Fibroblast of lung (primary cell): ENCODE results near the gene MIOX. TPM values are rescaled to one million over a fixed set of nuclear protein-coding genes. Genes with fewer than 3 reads are reported as not detected.
A peak's percentile ranks its signal among the peaks of the same experiment; 100 is the strongest.

ENCODE experiments used
- DNase-seq, 2 donors: peaks; one replicate each; pipeline versions ENCODE4 v3.0.0 to v3.0.0-alpha.2; 2010; ENCODE audit warnings: low read depth in 2 of 2
- H2AFZ ChIP-seq: 2 replicates; pipeline ENCODE4 v1.5.1; 2012; ENCODE audit warnings: low read length, control low read depth, inconsistent platforms
- H3K27ac ChIP-seq: 2 replicates; pipeline ENCODE4 v1.5.1; 2011; ENCODE audit warnings: low read length, control low read depth; ENCODE audit not compliant: insufficient read depth
- H3K27me3 ChIP-seq: 2 replicates; pipeline ENCODE4 v1.5.1; 2011; ENCODE audit warnings: mild to moderate bottlenecking, low read length; ENCODE audit not compliant: control insufficient read depth, insufficient read depth
- H3K36me3 ChIP-seq: 2 replicates; pipeline ENCODE4 v1.5.1; 2011; ENCODE audit warnings: low read length; ENCODE audit not compliant: control insufficient read depth, insufficient read depth
- H3K4me1 ChIP-seq: 2 replicates; pipeline ENCODE4 v1.5.1; 2011; ENCODE audit warnings: low read length; ENCODE audit not compliant: control insufficient read depth, insufficient read depth; ENCODE audit errors: extremely low read depth
- H3K4me2 ChIP-seq: 2 replicates; pipeline ENCODE4 v1.5.1; 2011; ENCODE audit warnings: low read length, control low read depth; ENCODE audit not compliant: insufficient read depth; ENCODE audit errors: extremely low read depth
- H3K4me3 ChIP-seq, 4 experiments: fragments of 200-600 bp in 1 of 4; sonication (generic) in 1 of 4; replicated peaks in 1 of 4; 2 replicates each; pipeline ENCODE4 v1.5.1; 2011 to 2016; ENCODE audit warnings: low read length in 4 of 4, low read depth in 3 of 4, mild to moderate bottlenecking in 3 of 4, control low read depth in 2 of 4, inconsistent platforms in 1 of 4, mixed read lengths in 1 of 4; ENCODE audit not compliant: insufficient read depth in 1 of 4; ENCODE audit errors: control extremely low read depth in 1 of 4
- H3K79me2 ChIP-seq: 2 replicates; pipeline ENCODE4 v1.5.1; 2012; ENCODE audit warnings: mild to moderate bottlenecking, low read length, inconsistent platforms; ENCODE audit not compliant: control insufficient read depth, insufficient read depth
- H3K9ac ChIP-seq: 2 replicates; pipeline ENCODE4 v1.5.1; 2011; ENCODE audit warnings: mild to moderate bottlenecking, low read length, control low read depth; ENCODE audit not compliant: insufficient read depth
- H3K9me3 ChIP-seq: 2 replicates; pipeline ENCODE4 v1.5.1; 2012; ENCODE audit warnings: low read depth, low read length; ENCODE audit not compliant: control insufficient read depth, insufficient read depth
- H4K20me1 ChIP-seq: 2 replicates; pipeline ENCODE4 v1.5.1; 2011; ENCODE audit warnings: low read length; ENCODE audit not compliant: control insufficient read depth, insufficient read depth; ENCODE audit errors: extremely low read depth
- EZH2 ChIP-seq: IDR thresholded peaks from 2 replicates; pipeline ENCODE4 v1.5.1; 2012; ENCODE audit warnings: low read length, control low read depth, mild to moderate bottlenecking; ENCODE audit errors: missing control alignments
- polyA plus RNA-seq, 2 donors: library from polyadenylated mRNA; depleted of rRNA in 1 of 2; stranded (reverse) in 1 of 2; unstranded in 1 of 2; fragments of >200 nt; gene quantifications; 2 replicates each; pipeline ENCODE4 v1.2.1, GENCODE V29; 2011 to 2012; ENCODE audit warnings: missing spikeins in 1 of 2
- total RNA-seq: library from RNA; depleted of rRNA; stranded (reverse); fragments of >200 nt; gene quantifications from 2 replicates; pipeline ENCODE4 v1.2.1, GENCODE V29; 2014
- TF ChIP-seq, protein P1 (sequence below), 2 donors: IDR thresholded peaks in 1 of 2; conservative IDR thresholded peaks in 1 of 2; 1 replicate in 1 of 2; 2 replicates in 1 of 2; pipeline ENCODE4 v1.5.1; 2011 to 2012; ENCODE audit warnings: low read length in 2 of 2, control low read depth in 1 of 2, inconsistent platforms in 1 of 2, low read depth in 1 of 2, mild to moderate bottlenecking in 1 of 2

Gene MIOX
- total and polyA plus RNA-seq, 2 donors (not counting 1 experiment from before 2014, with no cell fraction given) = 0.06 to 0.17 TPM

DNA sequence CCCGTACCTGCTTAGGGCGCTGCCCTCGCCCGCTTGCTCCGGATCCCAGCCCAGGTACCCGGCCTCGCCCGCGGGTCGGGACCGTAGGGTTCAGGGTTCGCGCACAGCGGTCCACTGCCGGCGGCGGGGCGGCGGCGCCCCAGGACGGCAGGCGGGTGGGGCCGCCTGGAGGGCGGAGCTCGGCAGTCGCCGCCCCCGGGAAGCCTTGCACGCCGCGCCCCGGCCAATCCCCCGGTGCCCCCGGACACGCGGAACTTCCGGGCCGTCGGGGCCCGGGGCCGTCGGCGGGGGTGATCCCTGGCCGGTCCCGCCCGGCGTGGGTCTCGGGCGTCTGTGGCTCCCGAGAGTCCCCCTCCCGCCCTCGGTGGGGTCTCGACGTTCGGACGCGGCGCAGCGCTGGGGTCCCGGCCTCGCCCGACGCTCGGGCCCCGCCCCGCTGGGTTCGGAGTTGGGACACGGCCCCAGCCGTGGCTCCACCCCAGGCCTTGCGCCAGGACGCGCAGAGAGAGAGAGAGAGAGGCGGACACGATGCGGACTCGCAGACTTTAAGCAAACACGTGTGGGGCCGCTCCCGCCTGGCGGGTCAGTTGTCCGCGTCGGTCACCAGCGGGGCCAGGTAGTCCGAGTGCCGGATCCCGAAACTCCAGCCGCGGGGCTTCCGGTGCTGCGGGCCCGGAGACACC is 43.4 kb downstream of the MIOX start, which contains the start of gene TYMP:
TSS of gene TYMP (minus strand) at position 116 of the 683 bp plus-strand sequence. CDS start 303 bp downstream, outside the sequence.
- no peaks in the 10 kb centered on the region for H3K9me3 ChIP-seq
- no peaks in the 10 kb centered on the region for H3K36me3 ChIP-seq
- no peaks in the 10 kb centered on the region for H3K79me2 ChIP-seq
- peak within 1 kb of the TSS; percentile 25 to 60 (median 38) for H3K4me3 ChIP-seq
- no peak within 1 kb of the TSS for H2AFZ ChIP-seq
- H3K4me1 ChIP-seq = peaks cover 14% of the 10 kb centered on the region
- DNase-seq = peak; percentile 71 to 83
- H3K27me3 ChIP-seq = peaks cover 11% of the 10 kb centered on the region
- no peak for TF ChIP-seq EZH2
- TF ChIP-seq, protein P1, sequence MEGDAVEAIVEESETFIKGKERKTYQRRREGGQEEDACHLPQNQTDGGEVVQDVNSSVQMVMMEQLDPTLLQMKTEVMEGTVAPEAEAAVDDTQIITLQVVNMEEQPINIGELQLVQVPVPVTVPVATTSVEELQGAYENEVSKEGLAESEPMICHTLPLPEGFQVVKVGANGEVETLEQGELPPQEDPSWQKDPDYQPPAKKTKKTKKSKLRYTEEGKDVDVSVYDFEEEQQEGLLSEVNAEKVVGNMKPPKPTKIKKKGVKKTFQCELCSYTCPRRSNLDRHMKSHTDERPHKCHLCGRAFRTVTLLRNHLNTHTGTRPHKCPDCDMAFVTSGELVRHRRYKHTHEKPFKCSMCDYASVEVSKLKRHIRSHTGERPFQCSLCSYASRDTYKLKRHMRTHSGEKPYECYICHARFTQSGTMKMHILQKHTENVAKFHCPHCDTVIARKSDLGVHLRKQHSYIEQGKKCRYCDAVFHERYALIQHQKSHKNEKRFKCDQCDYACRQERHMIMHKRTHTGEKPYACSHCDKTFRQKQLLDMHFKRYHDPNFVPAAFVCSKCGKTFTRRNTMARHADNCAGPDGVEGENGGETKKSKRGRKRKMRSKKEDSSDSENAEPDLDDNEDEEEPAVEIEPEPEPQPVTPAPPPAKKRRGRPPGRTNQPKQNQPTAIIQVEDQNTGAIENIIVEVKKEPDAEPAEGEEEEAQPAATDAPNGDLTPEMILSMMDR (conservative IDR thresholded peaks at IDR 0.05 in 1 of 2, IDR thresholded peaks at IDR 0.05 in 1 of 2; ENCODE audit: low read depth in 1 of 2, low read length in 2 of 2) = no peak
- no peak within 1 kb of the TSS for H3K27ac ChIP-seq
- peak within 1 kb of the TSS; percentile 64 for H3K4me2 ChIP-seq
- no peaks in the 10 kb centered on the region for H4K20me1 ChIP-seq
- peak within 1 kb of the TSS; percentile 65 for H3K9ac ChIP-seq

DNA sequence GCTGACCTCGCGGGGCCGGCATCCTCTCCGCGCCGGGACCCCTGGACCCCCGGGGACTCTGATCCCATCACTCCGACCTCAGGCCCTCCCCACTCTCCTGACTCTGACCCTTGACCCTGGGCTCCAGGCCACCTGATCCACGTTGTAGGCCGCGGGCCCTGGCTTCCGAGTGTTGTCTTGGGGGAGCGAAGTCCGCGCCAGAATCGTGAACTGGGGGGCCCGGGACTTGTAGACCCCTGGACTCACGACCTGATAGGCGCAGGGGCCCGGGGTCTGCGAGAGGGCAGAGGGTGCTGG is 43.9 kb downstream of the MIOX start:
- peak overlapping the region; percentile 64 for H3K4me2 ChIP-seq
- H3K4me3 ChIP-seq = peak overlapping the region; percentile 25 to 60 (median 38)
- H3K9me3 ChIP-seq = no peaks in the 10 kb centered on the region
- H2AFZ ChIP-seq = no peak overlapping the region
- H3K79me2 ChIP-seq = no peaks in the 10 kb centered on the region
- peaks cover 14% of the 10 kb centered on the region for H3K4me1 ChIP-seq
- H3K36me3 ChIP-seq = no peaks in the 10 kb centered on the region
- TF ChIP-seq, protein P1 (conservative IDR thresholded peaks at IDR 0.05 in 1 of 2, IDR thresholded peaks at IDR 0.05 in 1 of 2; ENCODE audit: low read depth in 1 of 2, low read length in 2 of 2) = no peak
- no peak for TF ChIP-seq EZH2
- no peak for DNase-seq
- H3K27ac ChIP-seq = no peak overlapping the region
- peak overlapping the region; percentile 62 for H3K9ac ChIP-seq
- no peaks in the 10 kb centered on the region for H4K20me1 ChIP-seq
- peaks cover 11% of the 10 kb centered on the region for H3K27me3 ChIP-seq

DNA sequence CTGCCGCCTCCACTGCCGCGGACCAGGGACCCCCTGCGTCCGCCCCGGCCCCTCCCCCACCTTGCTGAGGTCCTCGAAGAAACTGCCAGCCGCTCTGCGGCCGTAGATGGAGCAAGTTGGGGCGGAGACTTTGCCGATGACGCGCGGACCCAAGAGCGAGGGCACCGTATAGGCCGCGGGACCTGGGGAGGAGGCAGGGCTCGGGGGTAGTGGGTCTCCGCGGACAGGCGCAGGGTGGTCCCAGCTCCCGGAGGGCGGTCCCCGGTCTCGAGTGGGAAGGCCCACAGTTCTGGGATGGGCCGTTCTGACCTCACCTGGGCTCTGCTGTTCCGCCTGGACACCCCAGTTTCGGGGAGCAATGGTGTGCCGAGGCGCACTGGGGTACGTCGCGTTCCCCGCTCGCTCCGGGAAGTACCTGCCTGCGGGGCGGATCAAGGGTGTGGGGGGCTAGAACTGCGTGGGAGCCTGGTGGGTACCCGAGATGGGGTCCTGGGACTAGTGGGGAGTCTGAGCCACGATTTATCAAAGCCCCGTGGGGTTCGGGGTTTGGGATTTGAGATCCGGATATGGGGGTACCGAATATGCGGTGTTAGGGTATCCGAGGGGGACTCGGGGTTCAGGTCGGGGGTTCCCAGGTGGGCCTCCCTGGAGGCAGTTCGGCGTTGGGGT is 44.4 kb downstream of the MIOX start:
- Histone ChIP-seq H3K4me2 (peak overlapping the region; percentile 58), H3K79me2 (no peaks in the 10 kb centered on the region), H3K4me3 (peak overlapping the region; percentile 15 to 61 (median 42)), H3K4me1 (peaks cover 14% of the 10 kb centered on the region), H3K9me3 (no peaks in the 10 kb centered on the region), H3K27me3 (peaks cover 11% of the 10 kb centered on the region), H3K9ac (peak overlapping the region; percentile 65), H4K20me1 (no peaks in the 10 kb centered on the region), H3K27ac (peak overlapping the region; percentile 20), H3K36me3 (no peaks in the 10 kb centered on the region), H2AFZ (no peak overlapping the region)
- peak; percentile 75 to 86 for DNase-seq
- peak; percentile 75 for TF ChIP-seq EZH2
- TF ChIP-seq, protein P1 (conservative IDR thresholded peaks at IDR 0.05 in 1 of 2, IDR thresholded peaks at IDR 0.05 in 1 of 2; ENCODE audit: low read depth in 1 of 2, low read length in 2 of 2) = no peak
